IPS-NIHi7 (cell line): ENCODE data around the gene AGBL1.
"Not testable (repeated sequence)": the region's sequence is repeated elsewhere in the genome, so short reads cannot be mapped to it uniquely, and the experiment has no call there.

Experiments used
- DNase-seq: peaks from one replicate; pipeline ENCODE4 v3.0.0; 2012; ENCODE audit warnings: mixed read lengths; ENCODE audit errors: extremely low spot score

The AGBL1 gene

GRCh38 chr15:86506401-86506800 is 426.7 kb downstream of the AGBL1 start:
- no peak for DNase-seq

- no peak for DNase-seq
These were observed 436.0 kb downstream of the AGBL1 start for GRCh38 chr15:86515625-86516024.

- DNase-seq = no peak
These were observed 443.1 kb downstream of the AGBL1 start for GRCh38 chr15:86522721-86523120.

- peak; percentile 10 for DNase-seq
These were observed 447.4 kb downstream of the AGBL1 start for GRCh38 chr15:86526938-86527690.

GRCh38 chr15:86528094-86528493 is 448.4 kb downstream of the AGBL1 start:
- DNase-seq = not testable (repeated sequence)

GRCh38 chr15:86538141-86538540 is 458.5 kb downstream of the AGBL1 start:
- DNase-seq = no peak

- no peak for DNase-seq
These were observed 461.3 kb downstream of the AGBL1 start for GRCh38 chr15:86540840-86541467.

GRCh38 chr15:86541540-86541939 is 461.9 kb downstream of the AGBL1 start:
- no peak for DNase-seq

- no peak for DNase-seq
These were observed 470.4 kb downstream of the AGBL1 start for GRCh38 chr15:86550075-86550474.

GRCh38 chr15:86553108-86553507 is 473.4 kb downstream of the AGBL1 start:
- no peak for DNase-seq

- DNase-seq = no peak
These were observed 475.4 kb downstream of the AGBL1 start for GRCh38 chr15:86555098-86555497.

GRCh38 chr15:86555939-86556338 is 476.3 kb downstream of the AGBL1 start:
- no peak for DNase-seq

- DNase-seq = no peak
These were observed 476.8 kb downstream of the AGBL1 start for GRCh38 chr15:86556396-86557017.

- DNase-seq = no peak
These were observed 477.4 kb downstream of the AGBL1 start for GRCh38 chr15:86557018-86557550.

GRCh38 chr15:86558252-86558651 is 478.6 kb downstream of the AGBL1 start:
- no peak for DNase-seq

GRCh38 chr15:86558686-86559085 is 479.0 kb downstream of the AGBL1 start:
- DNase-seq = no peak

- no peak for DNase-seq
These were observed 488.7 kb downstream of the AGBL1 start for GRCh38 chr15:86568378-86568777.

- DNase-seq = no peak
These were observed 491.1 kb downstream of the AGBL1 start for GRCh38 chr15:86570738-86571137.

- DNase-seq = no peak
These were observed 492.2 kb downstream of the AGBL1 start for GRCh38 chr15:86571873-86572272.

GRCh38 chr15:86572368-86572841 is 492.7 kb downstream of the AGBL1 start:
- no peak for DNase-seq

GRCh38 chr15:86573476-86573875 is 493.8 kb downstream of the AGBL1 start:
- no peak for DNase-seq

GRCh38 chr15:86588413-86588812 is 508.7 kb downstream of the AGBL1 start:
- DNase-seq = peak; percentile 25

- DNase-seq = no peak
These were observed 510.8 kb downstream of the AGBL1 start for GRCh38 chr15:86590461-86590860.
